Fibroblast of skin of scalp (primary cell): Measurements from ENCODE around the gene KRT37.
"Not testable (repeated sequence)": the region's sequence is repeated elsewhere in the genome, so short reads cannot be mapped to it uniquely, and the experiment has no call there.

Source experiments
- DNase-seq: peaks from one replicate; pipeline ENCODE4 v3.0.0-alpha.2; 2013

The KRT37 gene

GRCh38 chr17:41434415-41434814 lies 10.0 kb upstream of the KRT37 start:
- DNase-seq = no peak

GRCh38 chr17:41434005-41434404 lies 9.6 kb upstream of the KRT37 start:
- no peak for DNase-seq

- DNase-seq = no peak
Measured at GRCh38 chr17:41433586-41433985, 9.2 kb upstream of the KRT37 start.

GRCh38 chr17:41430376-41430775 lies 6.0 kb upstream of the KRT37 start:
- not testable (repeated sequence) for DNase-seq

- no peak for DNase-seq
Measured at GRCh38 chr17:41429667-41430066, 5.3 kb upstream of the KRT37 start.

- peak; percentile 33 for DNase-seq
Measured at GRCh38 chr17:41428591-41429291, 4.4 kb upstream of the KRT37 start.

GRCh38 chr17:41422586-41422985 lies 1.8 kb downstream of the KRT37 start:
- DNase-seq = not testable (repeated sequence)

- DNase-seq = no peak
Measured at GRCh38 chr17:41421617-41422016, 2.8 kb downstream of the KRT37 start.

GRCh38 chr17:41421116-41421515 lies 3.3 kb downstream of the KRT37 start:
- no peak for DNase-seq

- DNase-seq = no peak
Measured at GRCh38 chr17:41420134-41420533, 4.3 kb downstream of the KRT37 start.

GRCh38 chr17:41419716-41420115 lies 4.7 kb downstream of the KRT37 start:
- no peak for DNase-seq

- no peak for DNase-seq
Measured at GRCh38 chr17:41418116-41418860, 6.1 kb downstream of the KRT37 start.

- DNase-seq = no peak
Measured at GRCh38 chr17:41417576-41418015, 6.8 kb downstream of the KRT37 start.

- DNase-seq = no peak
Measured at GRCh38 chr17:41417127-41417526, 7.3 kb downstream of the KRT37 start.

GRCh38 chr17:41416479-41416878 lies 7.9 kb downstream of the KRT37 start:
- DNase-seq = no peak

- DNase-seq = peak; percentile 38
Measured at GRCh38 chr17:41415833-41416335, 8.5 kb downstream of the KRT37 start.

- DNase-seq = no peak
Measured at GRCh38 chr17:41415411-41415810, 9.0 kb downstream of the KRT37 start.

- no peak for DNase-seq
Measured at GRCh38 chr17:41413982-41414381, 10.4 kb downstream of the KRT37 start.

- DNase-seq = peak; percentile 39
Measured at GRCh38 chr17:41413353-41413957, 10.9 kb downstream of the KRT37 start.

GRCh38 chr17:41411072-41411840 lies 13.1 kb downstream of the KRT37 start:
- DNase-seq = no peak

GRCh38 chr17:41407226-41407625 lies 17.2 kb downstream of the KRT37 start:
- no peak for DNase-seq

GRCh38 chr17:41406205-41406604 lies 18.2 kb downstream of the KRT37 start:
- no peak for DNase-seq
